ENCODE measurements around the gene PUDP.
A peak's percentile ranks its signal among the peaks of the same experiment; 100 is the strongest.

PUDP gene

GRCh38 chrX:7159149-7159861 lies 11.4 kb upstream of the PUDP start:
- H3K4me3 ChIP-seq (ENCODE audit: low read length): no peak overlapping the region
- TF ChIP-seq, protein P1, sequence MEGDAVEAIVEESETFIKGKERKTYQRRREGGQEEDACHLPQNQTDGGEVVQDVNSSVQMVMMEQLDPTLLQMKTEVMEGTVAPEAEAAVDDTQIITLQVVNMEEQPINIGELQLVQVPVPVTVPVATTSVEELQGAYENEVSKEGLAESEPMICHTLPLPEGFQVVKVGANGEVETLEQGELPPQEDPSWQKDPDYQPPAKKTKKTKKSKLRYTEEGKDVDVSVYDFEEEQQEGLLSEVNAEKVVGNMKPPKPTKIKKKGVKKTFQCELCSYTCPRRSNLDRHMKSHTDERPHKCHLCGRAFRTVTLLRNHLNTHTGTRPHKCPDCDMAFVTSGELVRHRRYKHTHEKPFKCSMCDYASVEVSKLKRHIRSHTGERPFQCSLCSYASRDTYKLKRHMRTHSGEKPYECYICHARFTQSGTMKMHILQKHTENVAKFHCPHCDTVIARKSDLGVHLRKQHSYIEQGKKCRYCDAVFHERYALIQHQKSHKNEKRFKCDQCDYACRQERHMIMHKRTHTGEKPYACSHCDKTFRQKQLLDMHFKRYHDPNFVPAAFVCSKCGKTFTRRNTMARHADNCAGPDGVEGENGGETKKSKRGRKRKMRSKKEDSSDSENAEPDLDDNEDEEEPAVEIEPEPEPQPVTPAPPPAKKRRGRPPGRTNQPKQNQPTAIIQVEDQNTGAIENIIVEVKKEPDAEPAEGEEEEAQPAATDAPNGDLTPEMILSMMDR (conservative IDR thresholded peaks at IDR 0.05; ENCODE audit: low read length): no peak
- peak; percentile 64 for DNase-seq (ENCODE audit: low read depth)

GRCh38 chrX:7158468-7158990 lies 10.6 kb upstream of the PUDP start:
- TF ChIP-seq, protein P1 (conservative IDR thresholded peaks at IDR 0.05; ENCODE audit: low read length): no peak

DNA sequence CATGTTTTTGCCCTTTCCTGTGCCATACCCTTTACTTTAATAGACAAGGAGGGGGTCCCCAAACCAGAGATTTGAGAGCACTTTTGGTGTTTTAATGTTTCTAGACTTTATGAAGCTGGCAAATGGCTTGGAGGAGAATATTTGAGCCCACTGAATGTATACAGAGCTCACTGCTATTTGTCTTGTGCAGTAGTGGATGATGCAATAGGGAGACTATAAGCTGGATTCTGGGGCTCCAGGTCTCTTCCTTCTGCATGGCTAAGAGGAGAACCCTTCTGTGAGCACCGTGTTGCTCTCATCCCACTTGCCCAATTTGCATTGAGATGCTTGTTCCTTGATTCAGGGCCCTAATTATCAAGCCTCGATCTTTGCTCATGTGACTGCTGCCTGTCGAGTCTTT lies 8.9 kb upstream of the PUDP start:
- H3K4me3 ChIP-seq (ENCODE audit: low read length): no peak overlapping the region
- DNase-seq (ENCODE audit: low read depth): no peak
- TF ChIP-seq, protein P1 (conservative IDR thresholded peaks at IDR 0.05; ENCODE audit: low read length): no peak

More at GRCh38 chrX:7158468-7158990, 10.6 kb upstream of the PUDP start:
- DNase-seq (ENCODE audit: low read depth): no peak
- no peak overlapping the region for H3K4me3 ChIP-seq (ENCODE audit: low read length)

DNA sequence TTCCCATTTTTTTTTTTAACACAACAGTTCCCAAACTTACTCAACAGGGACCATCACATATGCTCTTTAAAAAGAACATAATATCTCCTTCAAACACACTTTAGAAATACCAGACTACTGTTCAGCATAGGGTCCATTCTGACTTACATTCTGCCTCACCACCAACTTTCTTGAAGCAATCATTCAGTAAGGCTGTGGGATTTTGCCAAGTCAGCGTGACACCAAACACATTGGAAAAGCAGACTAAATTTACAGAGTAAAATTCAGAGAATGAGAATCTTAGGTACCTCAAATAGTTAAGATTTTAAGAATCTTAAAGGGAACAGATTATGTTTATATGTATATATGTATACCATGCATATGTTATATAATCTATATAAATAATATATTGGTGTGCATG lies 7.2 kb upstream of the PUDP start:
- no peak for DNase-seq (ENCODE audit: low read depth)
- TF ChIP-seq, protein P1 (conservative IDR thresholded peaks at IDR 0.05; ENCODE audit: low read length): no peak

DNA sequence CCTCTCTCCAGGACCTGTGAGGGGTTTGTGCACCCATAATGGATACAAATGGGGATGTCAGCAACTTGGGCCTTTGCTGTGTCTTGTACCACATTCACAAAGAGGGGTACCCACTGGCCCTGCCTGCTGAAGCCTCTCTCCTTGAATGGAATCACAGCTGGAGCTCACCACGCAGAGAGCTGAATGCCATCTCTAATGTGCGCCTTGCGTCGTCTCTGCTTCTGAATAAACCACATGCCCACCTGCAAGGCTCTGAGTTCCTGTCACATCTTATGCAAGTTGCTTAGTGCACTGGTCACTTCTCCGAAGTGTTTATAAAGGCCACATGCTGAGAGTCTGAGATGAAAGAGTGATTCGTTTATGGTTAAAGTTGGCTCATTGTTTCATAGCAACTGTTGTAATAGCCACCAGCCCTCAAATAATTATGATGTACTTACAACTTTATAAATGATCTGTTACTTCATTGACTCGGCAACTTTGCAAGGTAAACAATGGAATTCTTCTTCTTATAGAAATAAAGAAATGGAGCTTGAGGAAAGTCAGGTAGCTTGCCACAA lies 6.2 kb upstream of the PUDP start:
- TF ChIP-seq, protein P1 (conservative IDR thresholded peaks at IDR 0.05; ENCODE audit: low read length): no peak
- no peak overlapping the region for H3K4me3 ChIP-seq (ENCODE audit: low read length)
- no peak for DNase-seq (ENCODE audit: low read depth)

More for the DNA sequence above, 7.2 kb upstream of the PUDP start:
- H3K4me3 ChIP-seq (ENCODE audit: low read length): no peak overlapping the region

DNA sequence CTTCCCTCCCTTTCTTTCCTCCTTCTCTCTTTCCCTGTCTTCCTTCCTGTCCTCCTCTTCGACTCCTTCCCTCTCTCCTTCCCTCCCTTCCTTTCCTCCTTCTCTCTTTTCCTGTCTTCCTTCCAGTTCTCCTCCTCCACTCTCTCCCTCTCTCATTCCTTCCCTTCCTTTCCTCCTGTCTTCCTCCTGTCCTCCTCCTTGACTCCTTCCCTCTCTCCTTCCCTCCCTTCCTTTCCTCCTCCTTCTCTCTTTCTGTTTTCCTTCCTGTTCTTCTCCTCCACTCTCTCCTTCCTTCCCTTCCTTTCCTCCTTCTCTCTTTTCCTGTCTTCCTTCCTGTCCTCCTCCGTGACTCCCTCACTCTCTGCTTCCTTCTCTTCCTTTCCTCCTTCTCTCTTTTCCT lies 5.3 kb upstream of the PUDP start:
- DNase-seq (ENCODE audit: low read depth): no peak
- TF ChIP-seq, protein P1 (conservative IDR thresholded peaks at IDR 0.05; ENCODE audit: low read length): no peak
- H3K4me3 ChIP-seq (ENCODE audit: low read length): no peak overlapping the region

GRCh38 chrX:7149411-7149810 lies 1.5 kb upstream of the PUDP start:
- TF ChIP-seq, protein P1 (conservative IDR thresholded peaks at IDR 0.05; ENCODE audit: low read length): no peak
- no peak for DNase-seq (ENCODE audit: low read depth)
- H3K4me3 ChIP-seq (ENCODE audit: low read length): no peak overlapping the region

Data from AG10803 (cell line).